Cardiac septum (tissue), 1 donor: ENCODE data around the gene TTLL4. TPM values are rescaled to one million over a fixed set of nuclear protein-coding genes. Genes with fewer than 3 reads are reported as not detected.

Source experiments
- total RNA-seq: library from RNA; stranded (reverse); fragmentation: NEBNext Ultra II Directional; extraction: Animal tissue kit (Norgen Biotek cat#: 25700); gene quantifications from one replicate; pipeline ENCODE4 v1.2.1, GENCODE V29; 2021
- donor health status: DM: no; HTN: no; CAD: no.

TTLL4 gene
- total RNA-seq, 1 donor from 2014 or later, result 8.6 TPM

Other genes starting within 250 kb of the TTLL4 start
- gene USP37, start 142.5 kb upstream of the TTLL4 start, total RNA-seq, result 7.1 TPM
- 20.9 TPM for gene CNOT9, start 142.0 kb upstream of the TTLL4 start, total RNA-seq
- gene PLCD4, start 102.9 kb upstream of the TTLL4 start, total RNA-seq, result 0.67 TPM
- gene ZNF142, start 51.2 kb upstream of the TTLL4 start, total RNA-seq, result 21.3 TPM
- 36.1 TPM for gene BCS1L, start 51.2 kb upstream of the TTLL4 start, total RNA-seq
- 17.5 TPM for gene RNF25, start 38.8 kb upstream of the TTLL4 start, total RNA-seq
- 9.0 TPM for gene STK36, start 38.7 kb upstream of the TTLL4 start, total RNA-seq
- gene CYP27A1, start 71.3 kb downstream of the TTLL4 start, total RNA-seq, result 5.2 TPM
- 0.13 TPM for gene PRKAG3, start 121.0 kb downstream of the TTLL4 start, total RNA-seq
- 0.46 TPM for gene WNT6, start 149.0 kb downstream of the TTLL4 start, total RNA-seq
- not detected for gene WNT10A, start 170.0 kb downstream of the TTLL4 start, total RNA-seq
- gene CDK5R2, start 248.8 kb downstream of the TTLL4 start, total RNA-seq, result not detected